Stimulated activated CD8-positive, alpha-beta memory T cell treated with anti-CD3 and anti-CD28 coated beads, Interleukin-7, amount 100 ng/mL, for 1 hour (primary cell): Measurements from ENCODE around the gene CCDC34.

Experiments used
- DNase-seq, 2 donors: peaks; one replicate each; pipeline ENCODE4 v3.0.0-alpha.2; 2020; ENCODE audit warnings: low read depth in 2 of 2

Gene CCDC34

GRCh38 chr11:27392278-27393114 lies 29.5 kb upstream of the CCDC34 start:
- DNase-seq = no peak

GRCh38 chr11:27391331-27392015 lies 28.5 kb upstream of the CCDC34 start:
- no peak for DNase-seq

GRCh38 chr11:27390318-27391295 lies 27.6 kb upstream of the CCDC34 start:
- DNase-seq = no peak

- no peak for DNase-seq
Observed at GRCh38 chr11:27388869-27389268, 25.9 kb upstream of the CCDC34 start.

GRCh38 chr11:27388001-27388400 lies 25.0 kb upstream of the CCDC34 start:
- DNase-seq = no peak

GRCh38 chr11:27387362-27387761 lies 24.3 kb upstream of the CCDC34 start:
- no peak for DNase-seq

GRCh38 chr11:27386181-27386845 lies 23.3 kb upstream of the CCDC34 start:
- DNase-seq = no peak

- DNase-seq = no peak
Observed at GRCh38 chr11:27385245-27385644, 22.2 kb upstream of the CCDC34 start.

- DNase-seq = no peak
Observed at GRCh38 chr11:27384227-27384626, 21.2 kb upstream of the CCDC34 start.

GRCh38 chr11:27383645-27384044 lies 20.6 kb upstream of the CCDC34 start:
- no peak for DNase-seq

GRCh38 chr11:27381238-27381666 lies 18.2 kb upstream of the CCDC34 start:
- DNase-seq = no peak

GRCh38 chr11:27380771-27381170 lies 17.8 kb upstream of the CCDC34 start:
- no peak for DNase-seq

- no peak for DNase-seq
Observed at GRCh38 chr11:27379449-27379848, 16.4 kb upstream of the CCDC34 start.

- no peak for DNase-seq
Observed at GRCh38 chr11:27375370-27375769, 12.4 kb upstream of the CCDC34 start.

- no peak for DNase-seq
Observed at GRCh38 chr11:27373856-27374602, 11.0 kb upstream of the CCDC34 start.

- no peak for DNase-seq
Observed at GRCh38 chr11:27373392-27373791, 10.4 kb upstream of the CCDC34 start.

GRCh38 chr11:27372164-27372563 lies 9.1 kb upstream of the CCDC34 start:
- no peak for DNase-seq

GRCh38 chr11:27371489-27371888 lies 8.5 kb upstream of the CCDC34 start:
- no peak for DNase-seq

- no peak for DNase-seq
Observed at GRCh38 chr11:27370374-27370773, 7.4 kb upstream of the CCDC34 start.

GRCh38 chr11:27367881-27368280 lies 4.9 kb upstream of the CCDC34 start:
- no peak for DNase-seq
